ENCODE data around the gene VWA5B1.

GRCh38 chr1:20266141-20266540 is 24.5 kb upstream of the VWA5B1 start:
- TF ChIP-seq GATA2 (IDR thresholded peaks at IDR 0.05; ENCODE audit: low read depth, low read length) (no peak), GATA3 (IDR thresholded peaks at IDR 0.05; ENCODE audit: low read depth, low read length) (no peak)

All from SH-SY5Y (cell line).